H1 (cell line): ENCODE results near the gene SLC9A5. TPM values are rescaled to one million over a fixed set of nuclear protein-coding genes. Genes with fewer than 3 reads are reported as not detected.

ENCODE experiments used
- ASH2L ChIP-seq: fragments of 200-600, 300-600 bp; sonication (generic); IDR thresholded peaks from one replicate; pipeline ENCODE4 v1.7.1; 2017; ENCODE audit warnings: low read length
- CHD2 ChIP-seq: IDR thresholded peaks from 2 replicates; pipeline ENCODE4 v1.6.1; 2012; ENCODE audit warnings: low read length, improper control_type of control experiment
- NANOG ChIP-seq: IDR thresholded peaks from 2 replicates; pipeline ENCODE4 v1.6.1; 2011; ENCODE audit warnings: low read length, low read depth, mild to moderate bottlenecking, inconsistent platforms; ENCODE audit not compliant: insufficient read depth, poor library complexity, severe bottlenecking
- NRF1 ChIP-seq: IDR thresholded peaks from 2 replicates; pipeline ENCODE4 v1.6.1; 2011; ENCODE audit warnings: mild to moderate bottlenecking, low read depth, low read length, improper control_type of control experiment
- PHF8 ChIP-seq: fragments of 200-600 bp; sonication (generic); conservative IDR thresholded peaks from 2 replicates; pipeline ENCODE4 v1.7.1; 2012; ENCODE audit warnings: low read depth, mild to moderate bottlenecking, inconsistent platforms, low read length, moderate library complexity
- POLR2AphosphoS5 ChIP-seq: IDR thresholded peaks from 2 replicates; pipeline ENCODE4 v1.6.1; 2011; ENCODE audit warnings: low read depth, low read length
- RAD21 ChIP-seq, 2 experiments: IDR thresholded peaks in 1 of 2; conservative IDR thresholded peaks in 1 of 2; 2 replicates each; pipeline ENCODE4 v1.6.1; 2011; ENCODE audit warnings: low read depth in 2 of 2, low read length in 2 of 2, improper control_type of control experiment in 1 of 2, inconsistent platforms in 1 of 2, mild to moderate bottlenecking in 1 of 2, moderate library complexity in 1 of 2
- RBBP5 ChIP-seq: IDR thresholded peaks from 2 replicates; pipeline ENCODE4 v1.7.1; 2012; ENCODE audit warnings: low read depth, mild to moderate bottlenecking, inconsistent platforms, low read length, moderate library complexity, borderline replicate concordance
- TAF1 ChIP-seq: IDR thresholded peaks from 2 replicates; pipeline ENCODE4 v1.6.1; 2011; ENCODE audit warnings: mild to moderate bottlenecking, low read depth, low read length
- TBP ChIP-seq: IDR thresholded peaks from 2 replicates; pipeline ENCODE4 v1.6.1; 2011; ENCODE audit warnings: low read depth, low read length, improper control_type of control experiment
- TCF12 ChIP-seq: IDR thresholded peaks from 2 replicates; pipeline ENCODE4 v1.6.1; 2011; ENCODE audit warnings: low read depth, mild to moderate bottlenecking, low read length
- YY1 ChIP-seq: IDR thresholded peaks from 2 replicates; pipeline ENCODE4 v1.6.1; 2011; ENCODE audit warnings: low read depth, mild to moderate bottlenecking, low read length
- polyA plus RNA-seq, 7 experiments: library from polyadenylated mRNA; depleted of rRNA in 3 of 7; stranded (reverse) in 5 of 7; unstranded in 2 of 7; fragments of >200 nt in 5 of 7; fragments of 200-250 nt in 2 of 7; gene quantifications; 1 replicate in 5 of 7; 2 replicates in 1 of 7; 4 replicates in 1 of 7; pipeline versions ENCODE4 v1.2.1 to v1.2.3, GENCODE V29; 2011 to 2013; ENCODE audit warnings: missing spikeins in 2 of 7, mixed read lengths in 2 of 7
- total RNA-seq: library from RNA; stranded (reverse); fragmentation: NEBNext Ultra II Directional; extraction: Animal tissue kit (Norgen Biotek cat#: 25700); gene quantifications from 2 replicates; pipeline ENCODE4 v1.2.1, GENCODE V29; 2021
- TF ChIP-seq, protein P1 (sequence below), 3 experiments: IDR thresholded peaks; 1 replicate in 2 of 3; 2 replicates in 1 of 3; pipeline versions ENCODE4 v1.5.1 to v1.6.1; 2011; ENCODE audit warnings: low read length in 3 of 3, mild to moderate bottlenecking in 3 of 3, inconsistent platforms in 2 of 3, low read depth in 1 of 3, moderate library complexity in 1 of 3; ENCODE audit not compliant: insufficient read depth in 1 of 3; ENCODE audit errors: control extremely low read depth in 1 of 3
- TF ChIP-seq, protein P2 (sequence below): IDR thresholded peaks from 2 replicates; pipeline ENCODE4 v1.6.1; 2012; ENCODE audit warnings: inconsistent platforms
- TF ChIP-seq, protein P3 (sequence below): IDR thresholded peaks from 2 replicates; pipeline ENCODE4 v1.6.1; 2012; ENCODE audit warnings: inconsistent platforms
- TF ChIP-seq, protein P4 (sequence below): IDR thresholded peaks from 2 replicates; pipeline ENCODE4 v1.6.1; 2011; ENCODE audit warnings: low read length, improper control_type of control experiment

The SLC9A5 gene
- total and polyA plus RNA-seq, 2 of the 8 experiments (the other 6 are each of a cell fraction or from before 2014, with no cell fraction given): 7.9 to 8.6 TPM

DNA sequence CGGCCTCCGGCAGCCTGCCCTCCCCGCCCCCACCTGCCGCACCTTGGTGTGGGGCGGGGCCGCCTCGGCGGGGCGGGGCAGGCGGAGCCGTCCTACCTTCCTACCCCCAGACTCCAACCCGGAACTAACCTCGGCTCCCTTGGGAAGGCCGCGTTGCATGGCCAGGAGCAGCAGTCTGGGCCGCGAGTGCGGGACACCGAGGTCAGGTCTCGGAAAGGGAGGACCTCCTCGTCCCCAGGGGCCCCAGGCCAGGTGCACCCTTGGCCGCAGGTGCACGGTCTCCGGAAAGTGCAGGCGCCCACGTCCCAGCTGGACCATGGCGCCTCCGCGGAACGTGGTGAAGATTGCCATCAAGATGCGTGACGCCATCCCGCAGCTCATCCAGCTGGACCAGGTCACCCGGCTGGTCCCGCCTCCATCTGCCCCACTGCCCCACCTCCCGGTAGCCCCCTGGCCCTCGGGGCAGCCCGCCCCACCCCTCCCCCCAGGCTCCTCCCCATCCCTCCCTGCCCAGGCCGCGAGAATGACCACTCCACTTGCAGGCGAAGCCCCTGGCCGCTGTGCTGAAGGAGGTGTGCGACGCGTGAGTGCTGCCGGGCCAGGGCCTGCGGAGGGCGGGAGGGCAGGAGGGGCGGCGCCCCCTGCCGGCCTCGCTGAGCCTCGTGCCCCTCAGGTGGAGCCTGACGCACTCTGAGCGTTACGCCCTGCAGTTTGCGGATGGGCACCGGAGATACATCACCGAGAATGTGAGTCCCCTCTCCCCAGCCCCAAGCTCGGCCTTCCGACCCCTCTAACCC is 49.6 kb upstream of the SLC9A5 start, which contains the start of gene ELMO3 (continued):
- TF ChIP-seq, protein P1, sequence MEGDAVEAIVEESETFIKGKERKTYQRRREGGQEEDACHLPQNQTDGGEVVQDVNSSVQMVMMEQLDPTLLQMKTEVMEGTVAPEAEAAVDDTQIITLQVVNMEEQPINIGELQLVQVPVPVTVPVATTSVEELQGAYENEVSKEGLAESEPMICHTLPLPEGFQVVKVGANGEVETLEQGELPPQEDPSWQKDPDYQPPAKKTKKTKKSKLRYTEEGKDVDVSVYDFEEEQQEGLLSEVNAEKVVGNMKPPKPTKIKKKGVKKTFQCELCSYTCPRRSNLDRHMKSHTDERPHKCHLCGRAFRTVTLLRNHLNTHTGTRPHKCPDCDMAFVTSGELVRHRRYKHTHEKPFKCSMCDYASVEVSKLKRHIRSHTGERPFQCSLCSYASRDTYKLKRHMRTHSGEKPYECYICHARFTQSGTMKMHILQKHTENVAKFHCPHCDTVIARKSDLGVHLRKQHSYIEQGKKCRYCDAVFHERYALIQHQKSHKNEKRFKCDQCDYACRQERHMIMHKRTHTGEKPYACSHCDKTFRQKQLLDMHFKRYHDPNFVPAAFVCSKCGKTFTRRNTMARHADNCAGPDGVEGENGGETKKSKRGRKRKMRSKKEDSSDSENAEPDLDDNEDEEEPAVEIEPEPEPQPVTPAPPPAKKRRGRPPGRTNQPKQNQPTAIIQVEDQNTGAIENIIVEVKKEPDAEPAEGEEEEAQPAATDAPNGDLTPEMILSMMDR (IDR thresholded peaks at IDR 0.05; ENCODE audit: control extremely low read depth in 1 of 3, insufficient read depth in 1 of 3, low read depth in 1 of 3, low read length in 3 of 3): peak; percentile 88 to 94 (median 89)
- peak; percentile 16; the same call in 1 of the 2 replicates for TF ChIP-seq TBP
- no peak for TF ChIP-seq NRF1
- TF ChIP-seq, protein P2, sequence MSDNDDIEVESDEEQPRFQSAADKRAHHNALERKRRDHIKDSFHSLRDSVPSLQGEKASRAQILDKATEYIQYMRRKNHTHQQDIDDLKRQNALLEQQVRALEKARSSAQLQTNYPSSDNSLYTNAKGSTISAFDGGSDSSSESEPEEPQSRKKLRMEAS: peak; percentile 96
- TF ChIP-seq NANOG: peak; percentile 36
- TF ChIP-seq RBBP5: peak; percentile 79; the same call in 1 of the 2 replicates
- TF ChIP-seq RAD21 (IDR thresholded peaks at IDR 0.05 in 1 of 2, conservative IDR thresholded peaks at IDR 0.05 in 1 of 2; ENCODE audit: low read depth in 2 of 2, low read length in 2 of 2): peak; percentile 24 to 57; a peak in 3 of 4 replicates
- TF ChIP-seq ASH2L: peak; percentile 59
- TF ChIP-seq POLR2AphosphoS5: peak; percentile 51; the same call in 1 of the 2 replicates
- TF ChIP-seq PHF8: peak; percentile 53; the same call in 1 of the 2 replicates
- peak; percentile 57 for TF ChIP-seq TAF1
- 0 out of 2 replicates have a peak, but pooled peaks have one; percentile 27 for TF ChIP-seq YY1
- TF ChIP-seq CHD2: no peak
- TF ChIP-seq, protein P3, sequence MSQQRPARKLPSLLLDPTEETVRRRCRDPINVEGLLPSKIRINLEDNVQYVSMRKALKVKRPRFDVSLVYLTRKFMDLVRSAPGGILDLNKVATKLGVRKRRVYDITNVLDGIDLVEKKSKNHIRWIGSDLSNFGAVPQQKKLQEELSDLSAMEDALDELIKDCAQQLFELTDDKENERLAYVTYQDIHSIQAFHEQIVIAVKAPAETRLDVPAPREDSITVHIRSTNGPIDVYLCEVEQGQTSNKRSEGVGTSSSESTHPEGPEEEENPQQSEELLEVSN: peak; percentile 89
- TF ChIP-seq, protein P4, sequence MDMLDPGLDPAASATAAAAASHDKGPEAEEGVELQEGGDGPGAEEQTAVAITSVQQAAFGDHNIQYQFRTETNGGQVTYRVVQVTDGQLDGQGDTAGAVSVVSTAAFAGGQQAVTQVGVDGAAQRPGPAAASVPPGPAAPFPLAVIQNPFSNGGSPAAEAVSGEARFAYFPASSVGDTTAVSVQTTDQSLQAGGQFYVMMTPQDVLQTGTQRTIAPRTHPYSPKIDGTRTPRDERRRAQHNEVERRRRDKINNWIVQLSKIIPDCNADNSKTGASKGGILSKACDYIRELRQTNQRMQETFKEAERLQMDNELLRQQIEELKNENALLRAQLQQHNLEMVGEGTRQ: 0 out of 2 replicates have a peak, but pooled peaks have one; percentile 3
- 0 out of 2 replicates have a peak, but pooled peaks have one; percentile 14 for TF ChIP-seq TCF12
